HEK293 (cell line): Measurements from ENCODE around the gene GLI1.

Experiments
- CTCF ChIA-PET: fragments of 350-600 bp; formaldehyde crosslinking; extraction: SDS; loops from one replicate; lab custom pipeline; 2021; ENCODE audit warnings: antibody characterized with exemption; lab: Yijun Ruan, JAX
- POLR2A ChIA-PET: fragments of 300-600 bp; formaldehyde crosslinking; extraction: SDS; loops from one replicate; lab custom pipeline; 2020; ENCODE audit warnings: antibody characterized with exemption, inconsistent platforms; lab: Yijun Ruan, JAX
- H3K27ac ChIP-seq: fragments of 200-500 bp; sonication (Bioruptor generic); 2 replicates; pipeline ENCODE4 v1.5.1; 2014; ENCODE audit warnings: low read depth, low read length, control low read depth, inconsistent platforms; ENCODE audit errors: extremely low read depth
- H3K36me3 ChIP-seq, 2 experiments: fragments of 200-500 bp in 1 of 2; sonication (Bioruptor generic) in 1 of 2; 1 replicate in 1 of 2; 2 replicates in 1 of 2; pipeline ENCODE4 v1.5.1; 2014 to 2017; ENCODE audit warnings: inconsistent platforms in 2 of 2, low read length in 2 of 2; ENCODE audit not compliant: control insufficient read depth in 2 of 2, insufficient read depth in 1 of 2
- H3K4me1 ChIP-seq: fragments of 200-500 bp; sonication (Bioruptor generic); 2 replicates; pipeline ENCODE4 v1.5.1; 2014; ENCODE audit warnings: mild to moderate bottlenecking, low read length, inconsistent platforms; ENCODE audit not compliant: control insufficient read depth, insufficient read depth
- H3K4me3 ChIP-seq: 2 replicates; pipeline ENCODE4 v1.5.1; 2011; ENCODE audit warnings: low read depth, mild to moderate bottlenecking, control low read depth, low read length, moderate library complexity
- H3K9me3 ChIP-seq: fragments of 200-500 bp; sonication (Bioruptor generic); 2 replicates; pipeline ENCODE4 v1.5.1; 2014; ENCODE audit warnings: low read depth, low read length, inconsistent platforms; ENCODE audit not compliant: control insufficient read depth, insufficient read depth
- GLI2 ChIP-seq: fragments of 450-650 bp; formaldehyde crosslinking; IDR thresholded peaks from 2 replicates; pipeline ENCODE4; 2017; ENCODE audit warnings: missing biosample characterization, missing genetic modification characterization, low read depth, borderline replicate concordance
- GLIS1 ChIP-seq: fragments of 450-650 bp; formaldehyde crosslinking; IDR thresholded peaks from 2 replicates; pipeline ENCODE4 v1.5.1; 2016; ENCODE audit warnings: missing biosample characterization, missing genetic modification characterization
- HOXA7 ChIP-seq: sonication (generic); formaldehyde crosslinking; IDR thresholded peaks from 2 replicates; pipeline ENCODE4 v1.8.1; 2022; ENCODE audit warnings: missing genetic modification reagents, borderline replicate concordance
- HOXD13 ChIP-seq: sonication (generic); formaldehyde crosslinking; IDR thresholded peaks from 2 replicates; pipeline ENCODE4 v1.8.0; 2022; ENCODE audit warnings: missing genetic modification reagents, borderline replicate concordance
- KLF10 ChIP-seq: fragments of 450-650 bp; IDR thresholded peaks from 2 replicates; pipeline ENCODE4 v1.5.1; 2018; ENCODE audit warnings: missing biosample characterization, mild to moderate bottlenecking, missing genetic modification characterization
- KLF8 ChIP-seq: fragments of 450-650 bp; formaldehyde crosslinking; IDR thresholded peaks from 2 replicates; pipeline ENCODE4 v1.5.1; 2016; ENCODE audit warnings: missing biosample characterization, missing genetic modification characterization
- MEIS1 ChIP-seq: sonication (generic); formaldehyde crosslinking; IDR thresholded peaks from 2 replicates; pipeline ENCODE4 v1.8.1; 2022; ENCODE audit warnings: missing genetic modification reagents, mild to moderate bottlenecking, borderline replicate concordance
- PATZ1 ChIP-seq: fragments of 450-650 bp; formaldehyde crosslinking; IDR thresholded peaks from 2 replicates; pipeline ENCODE4 v1.5.1; 2016; ENCODE audit warnings: missing biosample characterization, missing genetic modification characterization
- WT1 ChIP-seq: fragments of 450-650 bp; formaldehyde crosslinking; IDR thresholded peaks from 2 replicates; pipeline ENCODE4 v1.5.1; 2016; ENCODE audit warnings: missing biosample characterization, missing genetic modification characterization
- YY2 ChIP-seq: fragments of 450-650 bp; formaldehyde crosslinking; IDR thresholded peaks from 2 replicates; pipeline ENCODE4 v1.5.1; 2016; ENCODE audit warnings: missing biosample characterization, missing genetic modification characterization
- ZBTB17 ChIP-seq: fragments of 450-650 bp; formaldehyde crosslinking; IDR thresholded peaks from 2 replicates; pipeline ENCODE4 v1.5.1; 2016; ENCODE audit warnings: missing biosample characterization, missing genetic modification characterization
- ZBTB7A ChIP-seq: fragments of 450-650 bp; formaldehyde crosslinking; IDR thresholded peaks from 2 replicates; pipeline ENCODE4 v1.5.1; 2016; ENCODE audit warnings: low read depth, missing biosample characterization, missing genetic modification characterization
- ZFHX2 ChIP-seq: fragments of 450-650 bp; formaldehyde crosslinking; conservative IDR thresholded peaks from 2 replicates; pipeline ENCODE4 v1.5.1; 2016; ENCODE audit warnings: missing biosample characterization, missing genetic modification characterization
- ZFP41 ChIP-seq: fragments of 450-650 bp; formaldehyde crosslinking; IDR thresholded peaks from 2 replicates; pipeline ENCODE4 v1.5.1; 2016; ENCODE audit warnings: missing biosample characterization, missing genetic modification characterization, borderline replicate concordance
- ZFP69B ChIP-seq: fragments of 450-650 bp; formaldehyde crosslinking; IDR thresholded peaks from 2 replicates; pipeline ENCODE4 v1.5.1; 2016; ENCODE audit warnings: missing biosample characterization, missing genetic modification characterization
- ZNF174 ChIP-seq: fragments of 450-650 bp; formaldehyde crosslinking; IDR thresholded peaks from 2 replicates; pipeline ENCODE4 v1.5.0; 2017; ENCODE audit warnings: missing biosample characterization, mild to moderate bottlenecking, missing genetic modification characterization
- ZNF184 ChIP-seq: fragments of 450-650 bp; IDR thresholded peaks from 2 replicates; pipeline ENCODE4 v1.5.1; 2018; ENCODE audit warnings: missing biosample characterization, mild to moderate bottlenecking, missing genetic modification characterization
- ZNF239 ChIP-seq: fragments of 450-650 bp; formaldehyde crosslinking; IDR thresholded peaks from 2 replicates; pipeline ENCODE4 v1.5.1; 2016; ENCODE audit warnings: missing biosample characterization, missing genetic modification characterization
- ZNF324 ChIP-seq: fragments of 450-650 bp; formaldehyde crosslinking; IDR thresholded peaks from 2 replicates; pipeline ENCODE4 v1.5.1; 2016; ENCODE audit warnings: missing biosample characterization, missing genetic modification characterization
- ZNF335 ChIP-seq: fragments of 450-650 bp; formaldehyde crosslinking; conservative IDR thresholded peaks from 2 replicates; pipeline ENCODE4 v1.5.1; 2016; ENCODE audit warnings: missing biosample characterization, missing genetic modification characterization
- ZNF518A ChIP-seq: fragments of 450-650 bp; formaldehyde crosslinking; conservative IDR thresholded peaks from 2 replicates; pipeline ENCODE4 v1.5.1; 2016; ENCODE audit warnings: low read depth, missing biosample characterization, missing genetic modification characterization
- ZNF521 ChIP-seq: fragments of 450-650 bp; formaldehyde crosslinking; IDR thresholded peaks from 2 replicates; pipeline ENCODE4 v1.5.1; 2017; ENCODE audit warnings: missing biosample characterization, mild to moderate bottlenecking, missing genetic modification characterization
- ZNF600 ChIP-seq: fragments of 450-650 bp; formaldehyde crosslinking; IDR thresholded peaks from 2 replicates; pipeline ENCODE4 v1.5.1; 2016; ENCODE audit warnings: missing biosample characterization, missing genetic modification characterization
- ZNF654 ChIP-seq: fragments of 450-650 bp; formaldehyde crosslinking; IDR thresholded peaks from 2 replicates; pipeline ENCODE4 v1.5.1; 2016; ENCODE audit warnings: low read depth, missing biosample characterization, missing genetic modification characterization
- ZNF701 ChIP-seq: fragments of 450-650 bp; formaldehyde crosslinking; IDR thresholded peaks from 2 replicates; pipeline ENCODE4 v1.5.1; 2016; ENCODE audit warnings: missing biosample characterization, missing genetic modification characterization
- ZNF791 ChIP-seq: fragments of 450-650 bp; formaldehyde crosslinking; IDR thresholded peaks from 2 replicates; pipeline ENCODE4 v1.5.1; 2016; ENCODE audit warnings: missing biosample characterization, missing genetic modification characterization
- TF ChIP-seq, protein P1 (sequence below): fragments of 450-650 bp; formaldehyde crosslinking; IDR thresholded peaks from 2 replicates; pipeline ENCODE4 v1.5.1; 2016; ENCODE audit warnings: missing biosample characterization, missing genetic modification characterization
- TF ChIP-seq, protein P2 (sequence below): fragments of 450-650 bp; formaldehyde crosslinking; optimal IDR thresholded peaks from 2 replicates; pipeline ENCODE3; 2016; ENCODE audit warnings: missing biosample characterization, mild to moderate bottlenecking, missing genetic modification characterization

Gene GLI1

GRCh38 chr12:57487597-57488401 lies 28.2 kb downstream of the GLI1 start, which contains the start of gene MARS1:
Gene MARS1 (plus strand): TSS chr12:57488068. CDS start chr12:57488091, 23 bp downstream.
- H3K4me1 ChIP-seq: no peaks in the 10 kb centered on the region
- H3K27ac ChIP-seq: peak within 1 kb of the TSS; percentile 87
- no peaks in the 10 kb centered on the region for H3K9me3 ChIP-seq
- H3K36me3 ChIP-seq: peaks cover 23 to 37% of the 10 kb centered on the region in 2 experiments
- ChIA-PET CTCF (interaction anchor here (0.5 to 1.2 kb wide), 3 partner anchors 9 to 30 kb away, joined by 3 to 10 read pairs (median 4); no protein-coding TSS in a partner anchor), POLR2A (interaction anchor here (0.6 to 1.9 kb wide), 2 partner anchors 9 to 17 kb away, joined by 3 to 8 read pairs; no protein-coding TSS in a partner anchor)
- H3K4me3 ChIP-seq: peak within 1 kb of the TSS; percentile 91
- TF ChIP-seq ZNF791 (tag by site-specific recombination) (no peak), ZBTB17 (peak; percentile 89), ZNF174 (tag by site-specific recombination) (no peak), ZNF324 (tag by site-specific recombination) (peak; percentile 85), KLF10 (tag by site-specific recombination) (peak; percentile 52; the same call in 1 of the 2 replicates), ZNF701 (tag by site-specific recombination) (0 out of 2 replicates have a peak, but pooled peaks have one; percentile 23), GLIS1 (peak; percentile 30; the same call in 1 of the 2 replicates), MEIS1 (CRISPR knock-in tag) (no peak), ZNF335 (tag by site-specific recombination) (peak; percentile 72), ZFHX2 (peak; percentile 10; the same call in 1 of the 2 replicates), YY2 (tag by site-specific recombination) (peak; percentile 78), ZNF239 (tag by site-specific recombination) (0 out of 2 replicates have a peak, but pooled peaks have one; percentile 37), ZNF184 (tag by site-specific recombination) (0 out of 2 replicates have a peak, but pooled peaks have one; percentile 16), HOXD13 (CRISPR knock-in tag) (peak; percentile 86; the same call in 1 of the 2 replicates), WT1 (tag by site-specific recombination) (peak; percentile 14; the same call in 1 of the 2 replicates), KLF8 (tag by site-specific recombination) (peak; percentile 67), PATZ1 (tag by site-specific recombination) (peak; percentile 40; the same call in 1 of the 2 replicates), GLI2 (no peak), ZNF518A (tag by site-specific recombination) (peak; percentile 89), ZFP41 (tag by site-specific recombination) (no peak), ZNF521 (tag by site-specific recombination) (no peak), ZFP69B (tag by site-specific recombination) (0 out of 2 replicates have a peak, but pooled peaks have one; percentile 18), ZNF654 (tag by site-specific recombination) (peak; percentile 50), ZBTB7A (0 out of 2 replicates have a peak, but pooled peaks have one; percentile 76), HOXA7 (CRISPR knock-in tag) (no peak), ZNF600 (tag by site-specific recombination) (no peak)
- TF ChIP-seq, protein P1, sequence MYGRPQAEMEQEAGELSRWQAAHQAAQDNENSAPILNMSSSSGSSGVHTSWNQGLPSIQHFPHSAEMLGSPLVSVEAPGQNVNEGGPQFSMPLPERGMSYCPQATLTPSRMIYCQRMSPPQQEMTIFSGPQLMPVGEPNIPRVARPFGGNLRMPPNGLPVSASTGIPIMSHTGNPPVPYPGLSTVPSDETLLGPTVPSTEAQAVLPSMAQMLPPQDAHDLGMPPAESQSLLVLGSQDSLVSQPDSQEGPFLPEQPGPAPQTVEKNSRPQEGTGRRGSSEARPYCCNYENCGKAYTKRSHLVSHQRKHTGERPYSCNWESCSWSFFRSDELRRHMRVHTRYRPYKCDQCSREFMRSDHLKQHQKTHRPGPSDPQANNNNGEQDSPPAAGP (tag by site-specific recombination): no peak; the same call in 1 of the 2 replicates
- TF ChIP-seq, protein P2, sequence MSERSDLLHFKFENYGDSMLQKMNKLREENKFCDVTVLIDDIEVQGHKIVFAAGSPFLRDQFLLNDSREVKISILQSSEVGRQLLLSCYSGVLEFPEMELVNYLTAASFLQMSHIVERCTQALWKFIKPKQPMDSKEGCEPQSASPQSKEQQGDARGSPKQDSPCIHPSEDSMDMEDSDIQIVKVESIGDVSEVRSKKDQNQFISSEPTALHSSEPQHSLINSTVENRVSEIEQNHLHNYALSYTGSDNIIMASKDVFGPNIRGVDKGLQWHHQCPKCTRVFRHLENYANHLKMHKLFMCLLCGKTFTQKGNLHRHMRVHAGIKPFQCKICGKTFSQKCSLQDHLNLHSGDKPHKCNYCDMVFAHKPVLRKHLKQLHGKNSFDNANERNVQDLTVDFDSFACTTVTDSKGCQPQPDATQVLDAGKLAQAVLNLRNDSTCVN: peak; percentile 35
